Measurements from ENCODE around the gene TWIST1. TPM values are rescaled to one million over a fixed set of nuclear protein-coding genes. Genes with fewer than 3 reads are reported as not detected.

TWIST1 gene
- total RNA-seq: 104 and 127 TPM in 2 replicates

DNA sequence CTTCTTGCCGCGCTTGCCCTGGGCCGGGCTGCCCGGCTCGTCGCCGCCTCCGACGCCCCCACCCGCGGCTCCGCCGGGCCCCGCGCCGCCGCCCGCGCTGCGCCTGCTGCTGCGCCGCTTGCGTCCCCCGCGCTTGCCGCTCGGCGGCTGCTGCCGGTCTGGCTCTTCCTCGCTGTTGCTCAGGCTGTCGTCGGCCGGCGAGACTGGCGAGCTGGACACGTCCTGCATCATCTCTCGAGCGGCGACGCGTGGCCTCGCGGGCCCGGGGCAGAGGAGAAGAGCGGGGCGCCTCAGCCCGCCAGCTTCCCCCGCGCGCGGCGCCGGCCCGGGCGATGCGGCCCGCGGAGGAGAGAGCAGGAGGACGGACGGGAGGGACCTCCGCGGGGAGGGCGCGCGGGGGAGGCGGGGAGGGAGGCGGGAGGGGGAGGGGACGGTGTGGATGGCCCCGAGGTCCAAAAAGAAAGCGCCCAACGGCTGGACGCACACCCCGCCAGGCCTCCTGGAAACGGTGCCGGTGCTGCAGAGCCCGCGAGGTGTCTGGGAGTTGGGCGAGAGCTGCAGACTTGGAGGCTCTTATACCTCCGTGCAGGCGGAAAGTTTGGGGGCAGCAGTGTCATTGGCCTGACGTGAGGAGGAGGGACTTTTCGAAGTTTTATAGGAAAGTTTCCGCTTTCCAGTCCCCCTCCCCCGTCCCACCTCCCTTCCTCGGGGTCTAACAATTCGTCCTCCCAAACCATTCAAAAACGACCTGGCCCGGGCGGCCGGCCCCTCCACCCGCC is at the start of gene TWIST1:
TWIST1 (minus strand) TSS at position 546 of the 779 bp plus-strand sequence; CDS start at position 231, 315 bp downstream.

GRCh38 chr7:19144661-19145433 is 27.4 kb upstream of the TWIST1 start, which contains the start of gene FERD3L:
FERD3L (minus strand) TSS chr7:19145421; CDS start chr7:19145362, 59 bp downstream.

Other genes with a start within 250 kb of the TWIST1 start
- not detected in 2 replicates for gene FERD3L, start 27.8 kb upstream of the TWIST1 start, total RNA-seq